HUES6 (cell line): Measurements from ENCODE around the gene DAZAP1.
"Not testable (repeated sequence)": the region's sequence is repeated elsewhere in the genome, so short reads cannot be mapped to it uniquely, and the experiment has no call there.

Source experiments
- H3K27ac ChIP-seq: 2 replicates; pipeline ENCODE4 v1.7.0; 2013; ENCODE audit warnings: low read depth, mild to moderate bottlenecking, low read length, inconsistent platforms
- H3K27me3 ChIP-seq: 2 replicates; pipeline ENCODE4 v1.6.1; 2013; ENCODE audit warnings: low read length; ENCODE audit not compliant: control insufficient read depth, insufficient read depth
- H3K36me3 ChIP-seq: 2 replicates; pipeline ENCODE4 v1.6.1; 2013; ENCODE audit warnings: low read length; ENCODE audit not compliant: control insufficient read depth, insufficient read depth
- H3K4me1 ChIP-seq: 2 replicates; pipeline ENCODE4 v1.6.1; 2013; ENCODE audit warnings: low read length; ENCODE audit not compliant: control insufficient read depth, insufficient read depth
- H3K4me3 ChIP-seq: 2 replicates; pipeline ENCODE4 v1.5.1; 2013; ENCODE audit warnings: low read depth, low read length
- H3K9ac ChIP-seq: one replicate; pipeline ENCODE4 v1.6.1; 2013; ENCODE audit warnings: mild to moderate bottlenecking, low read length
- H3K9me3 ChIP-seq: 2 replicates; pipeline ENCODE4 v1.6.1; 2013; ENCODE audit warnings: low read depth, low read length; ENCODE audit not compliant: control insufficient read depth, insufficient read depth

DAZAP1 gene

GRCh38 chr19:1474011-1474764 lies 66.8 kb downstream of the DAZAP1 start:
- no peak overlapping the region for H3K9ac ChIP-seq
- H3K27ac ChIP-seq, result no peak overlapping the region
- no peaks in the 10 kb centered on the region for H3K9me3 ChIP-seq
- peaks cover 5% of the 10 kb centered on the region; the same call in 1 of the 2 replicates for H3K36me3 ChIP-seq
- H3K4me3 ChIP-seq, result no peak overlapping the region
- H3K4me1 ChIP-seq, result peaks cover 20% of the 10 kb centered on the region
- peaks cover 51% of the 10 kb centered on the region for H3K27me3 ChIP-seq

- H3K36me3 ChIP-seq, result peaks cover 5% of the 10 kb centered on the region; the same call in 1 of the 2 replicates
- peaks cover 18% of the 10 kb centered on the region for H3K4me1 ChIP-seq
- no peaks in the 10 kb centered on the region for H3K9me3 ChIP-seq
- H3K4me3 ChIP-seq, result no peak overlapping the region
- no peak overlapping the region for H3K9ac ChIP-seq
- H3K27me3 ChIP-seq, result peaks cover 44% of the 10 kb centered on the region
- H3K27ac ChIP-seq, result no peak overlapping the region
Observed at GRCh38 chr19:1474765-1475351, 67.5 kb downstream of the DAZAP1 start.

- Histone ChIP-seq H3K36me3 (peaks cover 5% of the 10 kb centered on the region; the same call in 1 of the 2 replicates), H3K4me1 (peaks cover 12% of the 10 kb centered on the region), H3K9me3 (no peaks in the 10 kb centered on the region), H3K27me3 (peaks cover 34% of the 10 kb centered on the region), H3K9ac (no peak overlapping the region), H3K27ac (no peak overlapping the region), H3K4me3 (no peak overlapping the region)
Observed at GRCh38 chr19:1475751-1476437, 68.5 kb downstream of the DAZAP1 start.

GRCh38 chr19:1477056-1477455 lies 69.7 kb downstream of the DAZAP1 start:
- H3K27ac ChIP-seq, H3K4me1 ChIP-seq, H3K4me3 ChIP-seq, H3K36me3 ChIP-seq, H3K9me3 ChIP-seq, H3K9ac ChIP-seq: not testable (repeated sequence)
- H3K27me3 ChIP-seq, result peaks cover 22% of the 10 kb centered on the region

GRCh38 chr19:1478934-1479707 lies 71.7 kb downstream of the DAZAP1 start, which contains the start of gene C19orf25:
TSS of gene C19orf25 (minus strand) at chr19:1479215. CDS start at chr19:1478903, 312 bp downstream.
- H3K9me3 ChIP-seq, result no peaks in the 10 kb centered on the region
- H3K4me3 ChIP-seq, result peak within 1 kb of the TSS; percentile 90
- H3K27ac ChIP-seq, result peak within 1 kb of the TSS; percentile 89
- peak within 1 kb of the TSS; percentile 97 for H3K9ac ChIP-seq
- H3K36me3 ChIP-seq, result peaks cover 5% of the 10 kb centered on the region; the same call in 1 of the 2 replicates
- H3K4me1 ChIP-seq, result no peaks in the 10 kb centered on the region
- peaks cover 2% of the 10 kb centered on the region; the same call in 1 of the 2 replicates for H3K27me3 ChIP-seq

- no peaks in the 10 kb centered on the region for H3K9me3 ChIP-seq
- no peak overlapping the region for H3K27ac ChIP-seq
- no peaks in the 10 kb centered on the region for H3K4me1 ChIP-seq
- no peaks in the 10 kb centered on the region for H3K27me3 ChIP-seq
- no peak overlapping the region for H3K4me3 ChIP-seq
- H3K36me3 ChIP-seq, result no peaks in the 10 kb centered on the region; the same call in 1 of the 2 replicates
- no peak overlapping the region for H3K9ac ChIP-seq
Observed at GRCh38 chr19:1481224-1481892, 74.0 kb downstream of the DAZAP1 start.

- H3K9me3 ChIP-seq, result no peaks in the 10 kb centered on the region
- no peak overlapping the region for H3K9ac ChIP-seq
- H3K4me3 ChIP-seq, result no peak overlapping the region
- no peaks in the 10 kb centered on the region for H3K27me3 ChIP-seq
- no peaks in the 10 kb centered on the region for H3K36me3 ChIP-seq
- H3K4me1 ChIP-seq, result no peaks in the 10 kb centered on the region
- H3K27ac ChIP-seq, result no peak overlapping the region
Observed at GRCh38 chr19:1481893-1482360, 74.5 kb downstream of the DAZAP1 start.

- H3K36me3 ChIP-seq, result no peaks in the 10 kb centered on the region
- H3K27ac ChIP-seq, result no peak overlapping the region
- no peak overlapping the region for H3K4me3 ChIP-seq
- H3K4me1 ChIP-seq, result no peaks in the 10 kb centered on the region
- H3K9ac ChIP-seq, result no peak overlapping the region
- H3K27me3 ChIP-seq, result no peaks in the 10 kb centered on the region
- no peaks in the 10 kb centered on the region for H3K9me3 ChIP-seq
Observed at GRCh38 chr19:1482361-1483130, 75.2 kb downstream of the DAZAP1 start.

- H3K27me3 ChIP-seq, result no peaks in the 10 kb centered on the region
- no peak overlapping the region for H3K4me3 ChIP-seq
- no peaks in the 10 kb centered on the region for H3K36me3 ChIP-seq
- no peak overlapping the region for H3K27ac ChIP-seq
- H3K9ac ChIP-seq, result no peak overlapping the region
- H3K9me3 ChIP-seq, result no peaks in the 10 kb centered on the region
- no peaks in the 10 kb centered on the region for H3K4me1 ChIP-seq
Observed at GRCh38 chr19:1483131-1483978, 76.0 kb downstream of the DAZAP1 start.
